HCT116 (cell line): Measurements from ENCODE around the gene RPS6KL1. TPM values are rescaled to one million over a fixed set of nuclear protein-coding genes. Genes with fewer than 3 reads are reported as not detected.

Experiments
- ATAC-seq: fragments of 200-7000 bp; cut with Tn5 transposase; 2 replicates; pipeline ENCODE4 v1.9.1; 2020; ENCODE audit warnings: mild to moderate bottlenecking, moderate library complexity
- BruUV-seq: library from RNA; stranded (reverse); fragments of 400-500 nt; replicated peaks from 2 replicates; lab custom pipeline; 2021; lab: Mats Ljungman, UMichigan
- CTCF ChIA-PET: fragments of 300-600 bp; sonication (Branson Sonifier 250); formaldehyde crosslinking; loops from one replicate; lab custom pipeline; 2021; ENCODE audit warnings: antibody characterized with exemption; lab: Charles Lee
- POLR2A ChIA-PET: fragments of 300-600, 350-600 bp; sonication (Branson Sonifier 250); formaldehyde crosslinking; loops from one replicate; lab custom pipeline; 2021; ENCODE audit warnings: antibody characterized with exemption; lab: Charles Lee
- RAD21 ChIA-PET, 2 experiments: fragments of 300-600 bp; sonication (Branson Sonifier 250); formaldehyde crosslinking; loops; one replicate each; lab custom pipeline; 2023; ENCODE audit warnings: low total read pairs in 2 of 2; ENCODE audit not compliant: uncharacterized antibody in 2 of 2, unreplicated experiment in 2 of 2, low non-redundant PET in 1 of 2; lab: Charles Lee
- DNase-seq: peaks from one replicate; pipeline ENCODE4 v3.0.0-alpha.2; 2010; ENCODE audit warnings: low read depth, low spot score
- H2AFZ ChIP-seq: fragments of 200-600 bp; shearing (Covaris generic), sonication (generic); 2 replicates; pipeline ENCODE4 v1.6.1; 2017; ENCODE audit warnings: low read depth, mixed run types, mixed read lengths, antibody characterized with exemption, low read length; ENCODE audit not compliant: poor library complexity, severe bottlenecking
- H3K27ac ChIP-seq: 2 replicates; pipeline ENCODE4 v1.5.1; 2012; ENCODE audit warnings: low read depth, low read length
- H3K27me3 ChIP-seq: fragments of 200-600 bp; sonication (generic); 2 replicates; pipeline ENCODE4 v1.6.1; 2016; ENCODE audit warnings: mixed run types, low read length, mixed read lengths; ENCODE audit not compliant: insufficient read depth
- H3K36me3 ChIP-seq, 2 experiments: fragments of 200-500 bp in 1 of 2; fragments of 200-600 bp in 1 of 2; sonication (Bioruptor generic) in 1 of 2; sonication (generic) in 1 of 2; 2 replicates each; pipeline versions ENCODE4 v1.5.1 to v1.6.1; 2014 to 2016; ENCODE audit warnings: low read length in 2 of 2, inconsistent platforms in 1 of 2, mixed read lengths in 1 of 2, mixed run types in 1 of 2; ENCODE audit not compliant: insufficient read depth in 2 of 2, control insufficient read depth in 1 of 2
- H3K4me1 ChIP-seq, 2 experiments: fragments of 200-600 bp in 1 of 2; sonication (generic) in 1 of 2; 2 replicates each; pipeline versions ENCODE4 v1.5.1 to v1.6.1; 2012 to 2017; ENCODE audit warnings: low read length in 2 of 2, inconsistent platforms in 1 of 2, mild to moderate bottlenecking in 1 of 2, mixed read lengths in 1 of 2, mixed run types in 1 of 2, moderate library complexity in 1 of 2; ENCODE audit not compliant: insufficient read depth in 2 of 2, control insufficient read depth in 1 of 2
- H3K4me2 ChIP-seq: fragments of 200-600 bp; sonication (generic); 2 replicates; pipeline ENCODE4 v1.6.1; 2017; ENCODE audit warnings: mixed run types, low read length, mixed read lengths
- H3K4me3 ChIP-seq, 2 experiments: fragments of 200-600 bp in 1 of 2; sonication (generic) in 1 of 2; replicated peaks in 1 of 2; 2 replicates each; pipeline ENCODE4 v1.5.1; 2011 to 2016; ENCODE audit warnings: low read length in 2 of 2, control low read depth in 1 of 2, low read depth in 1 of 2, mild to moderate bottlenecking in 1 of 2, mixed read lengths in 1 of 2, mixed run types in 1 of 2
- H3K79me2 ChIP-seq: fragments of 200-600 bp; sonication (generic); 2 replicates; pipeline ENCODE4 v1.6.1; 2017; ENCODE audit warnings: mild to moderate bottlenecking, mixed run types, low read length, moderate library complexity, mixed read lengths; ENCODE audit not compliant: insufficient read depth
- H3K9ac ChIP-seq: fragments of 200-600 bp; sonication (generic); 2 replicates; pipeline ENCODE4 v1.6.1; 2016; ENCODE audit warnings: low read length, mixed read lengths
- H3K9me2 ChIP-seq: fragments of 200-600 bp; sonication (generic), shearing (Covaris generic); 2 replicates; pipeline ENCODE4 v1.6.1; 2017; ENCODE audit warnings: mixed run types, mild to moderate bottlenecking, moderate library complexity; ENCODE audit not compliant: insufficient read depth
- H3K9me3 ChIP-seq, 2 experiments: fragments of 200-500 bp in 1 of 2; fragments of 200-600 bp in 1 of 2; sonication (Bioruptor generic) in 1 of 2; sonication (generic) in 1 of 2; 2 replicates each; pipeline ENCODE4 v1.6.1; 2014 to 2017; ENCODE audit warnings: low read length in 2 of 2, mixed read lengths in 2 of 2, inconsistent platforms in 1 of 2, low read depth in 1 of 2, mild to moderate bottlenecking in 1 of 2, mixed run types in 1 of 2, moderate library complexity in 1 of 2; ENCODE audit not compliant: control insufficient read depth in 1 of 2, insufficient read depth in 1 of 2
- H4K20me1 ChIP-seq: fragments of 200-600 bp; sonication (generic), shearing (Covaris generic); 2 replicates; pipeline ENCODE4 v1.6.1; 2017; ENCODE audit warnings: mixed run types, mild to moderate bottlenecking, moderate library complexity; ENCODE audit not compliant: insufficient read depth
- CBX3 ChIP-seq: IDR thresholded peaks from 2 replicates; pipeline ENCODE4 v1.6.1; 2012; ENCODE audit warnings: low read depth
- CEBPB ChIP-seq: IDR thresholded peaks from 2 replicates; pipeline ENCODE4 v1.6.1; 2012; ENCODE audit warnings: low read depth
- EGR1 ChIP-seq: IDR thresholded peaks from 2 replicates; pipeline ENCODE4 v1.6.1; 2012; ENCODE audit warnings: low read depth
- ELF1 ChIP-seq: IDR thresholded peaks from 2 replicates; pipeline ENCODE4 v1.6.1; 2012; ENCODE audit warnings: low read depth, borderline replicate concordance
- EZH2 ChIP-seq: fragments of 200-600 bp; sonication (generic); IDR thresholded peaks from 2 replicates; pipeline ENCODE4 v1.6.1; 2017; ENCODE audit warnings: antibody characterized with exemption, mixed run types
- EZH2phosphoT487 ChIP-seq: fragments of 200-600 bp; IDR thresholded peaks from 2 replicates; pipeline ENCODE4 v1.6.1; 2018; ENCODE audit warnings: antibody characterized with exemption, borderline replicate concordance
- FOSL1 ChIP-seq: IDR thresholded peaks from 2 replicates; pipeline ENCODE4 v1.6.1; 2012; ENCODE audit warnings: low read depth
- JUND ChIP-seq: IDR thresholded peaks from 2 replicates; pipeline ENCODE4 v1.6.1; 2012
- POLR2A ChIP-seq: IDR thresholded peaks from 2 replicates; pipeline ENCODE4 v1.7.0; 2011; ENCODE audit warnings: borderline replicate concordance; ENCODE audit not compliant: insufficient read depth, insufficient read length; ENCODE audit errors: extremely low read depth
- POLR2AphosphoS5 ChIP-seq: IDR thresholded peaks from 2 replicates; pipeline ENCODE4 v1.6.1; 2011; ENCODE audit warnings: mild to moderate bottlenecking, low read depth, low read length, moderate library complexity
- RAD21 ChIP-seq: IDR thresholded peaks from 2 replicates; pipeline ENCODE4 v1.6.1; 2012; ENCODE audit warnings: low read depth, mild to moderate bottlenecking
- SIN3A ChIP-seq: IDR thresholded peaks from 2 replicates; pipeline ENCODE4 v1.6.1; 2012; ENCODE audit warnings: low read depth
- SP1 ChIP-seq: IDR thresholded peaks from 2 replicates; pipeline ENCODE4 v1.6.1; 2012; ENCODE audit warnings: low read depth
- SRF ChIP-seq: IDR thresholded peaks from 2 replicates; pipeline ENCODE4 v1.6.1; 2012; ENCODE audit warnings: low read depth
- ZFX ChIP-seq: fragments of 450-650 bp; IDR thresholded peaks from 2 replicates; pipeline ENCODE4 v1.6.1; 2017
- intact Hi-C: fragments of 100-400 bp; cut with micrococcal nuclease; formaldehyde crosslinking; loops from 2 replicates; pipeline ENCODE4 v1.10.0; 2022
- total RNA-seq: library from RNA; stranded (reverse); gene quantifications from one replicate; pipeline ENCODE4 v1.2.1, GENCODE V29; 2021; ENCODE audit not compliant: unreplicated experiment
- TF ChIP-seq, protein P1 (sequence below): IDR thresholded peaks from 2 replicates; pipeline ENCODE4 v1.6.1; 2012
- TF ChIP-seq, protein P2 (sequence below): IDR thresholded peaks from 2 replicates; pipeline ENCODE4 v1.6.1; 2011; ENCODE audit warnings: mild to moderate bottlenecking, low read length, moderate library complexity; ENCODE audit not compliant: insufficient replicate concordance; ENCODE audit errors: extremely low read depth
- TF ChIP-seq, protein P3 (sequence below): IDR thresholded peaks from 2 replicates; pipeline ENCODE4 v1.6.1; 2012
- TF ChIP-seq, protein P4 (sequence below): IDR thresholded peaks from 2 replicates; pipeline ENCODE4 v1.6.1; 2012; ENCODE audit warnings: low read depth
- TF ChIP-seq, protein P5 (sequence below), 3 experiments: fragments of 200-600 bp in 1 of 3; sonication (generic) in 1 of 3; IDR thresholded peaks in 2 of 3; conservative IDR thresholded peaks in 1 of 3; 2 replicates each; pipeline ENCODE4 v1.5.1; 2012 to 2017; ENCODE audit warnings: low read depth in 2 of 3, low read length in 2 of 3, antibody characterized with exemption in 1 of 3, borderline replicate concordance in 1 of 3, control low read depth in 1 of 3, mild to moderate bottlenecking in 1 of 3, mixed read lengths in 1 of 3, mixed run types in 1 of 3, moderate library complexity in 1 of 3; ENCODE audit not compliant: insufficient read depth in 1 of 3

Gene RPS6KL1
- total RNA-seq, 1 experiment from 2014 or later = 6.7 TPM

DNA sequence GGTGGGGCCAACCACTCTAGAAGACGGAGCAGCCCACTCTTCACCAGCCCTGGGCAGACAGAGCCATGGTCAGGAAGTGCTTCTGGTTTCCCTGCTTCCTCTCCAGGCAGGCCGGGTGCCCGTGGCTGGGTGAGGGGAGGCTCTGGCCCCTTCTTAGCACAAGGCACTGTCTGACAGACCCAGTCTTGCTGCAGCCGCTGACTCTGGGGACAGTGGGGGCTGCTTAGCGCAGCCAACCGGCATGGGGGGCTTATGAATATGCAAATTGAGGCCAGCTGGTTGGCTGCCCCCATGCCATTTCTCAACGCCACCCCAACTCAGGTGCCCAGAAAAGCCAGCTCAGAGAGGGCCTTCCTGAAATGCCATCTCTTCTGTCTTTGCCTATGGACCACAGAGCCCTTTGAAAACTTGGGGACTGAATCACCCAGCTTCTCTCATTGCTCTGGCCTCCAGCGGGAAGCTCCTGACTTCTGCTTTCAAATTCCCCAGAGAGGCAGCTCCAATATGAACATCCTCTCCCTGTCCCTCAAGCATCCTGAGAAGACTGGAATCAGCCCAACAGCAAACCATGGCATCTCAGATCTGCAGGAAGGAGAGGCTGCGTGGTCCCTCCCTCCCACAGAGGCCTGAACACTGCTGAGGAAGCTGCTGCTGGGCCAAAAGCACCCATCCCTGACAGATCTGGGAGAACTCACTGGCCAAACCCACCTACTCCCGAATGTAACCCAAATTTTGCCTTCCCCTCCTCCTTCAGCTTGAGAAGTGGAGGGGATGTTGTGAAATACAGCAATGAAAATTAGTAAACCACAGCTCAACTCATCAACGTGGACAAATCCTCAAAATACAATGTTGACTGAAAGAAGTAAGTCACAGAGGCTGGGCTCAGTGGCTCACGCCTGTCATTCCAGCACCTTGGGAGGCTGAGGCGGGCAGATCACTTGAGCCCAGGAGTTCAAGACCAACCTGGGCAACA is 46.8 kb downstream of the RPS6KL1 start, which contains the start of gene PROX2:
TSS of gene PROX2 (minus strand) at position 205 of the 973 bp plus-strand sequence. CDS start 12,311 bp downstream, outside the sequence.
- Histone ChIP-seq H3K9ac (no peak within 1 kb of the TSS), H3K79me2 (no peaks in the 10 kb centered on the region), H3K4me1 (peaks cover 5% of the 10 kb centered on the region in 2 experiments), H3K4me3 (no peak within 1 kb of the TSS), H3K27me3 (no peaks in the 10 kb centered on the region), H3K9me2 (no peaks in the 10 kb centered on the region), H3K36me3 (no peaks in the 10 kb centered on the region), H2AFZ (no peak within 1 kb of the TSS), H3K4me2 (no peak within 1 kb of the TSS), H4K20me1 (no peaks in the 10 kb centered on the region), H3K9me3 (no peaks in the 10 kb centered on the region), H3K27ac (no peak within 1 kb of the TSS)
- intact Hi-C loops = no loop called here
- TF ChIP-seq POLR2AphosphoS5 = no peak
- TF ChIP-seq SRF = no peak
- no peak for TF ChIP-seq SIN3A
- no peak for TF ChIP-seq EZH2phosphoT487
- no peak for TF ChIP-seq EZH2
- TF ChIP-seq CBX3 = no peak
- no peak for TF ChIP-seq ELF1
- TF ChIP-seq SP1 = no peak
- TF ChIP-seq ZFX = no peak
- no peak for TF ChIP-seq RAD21
- TF ChIP-seq, protein P1, sequence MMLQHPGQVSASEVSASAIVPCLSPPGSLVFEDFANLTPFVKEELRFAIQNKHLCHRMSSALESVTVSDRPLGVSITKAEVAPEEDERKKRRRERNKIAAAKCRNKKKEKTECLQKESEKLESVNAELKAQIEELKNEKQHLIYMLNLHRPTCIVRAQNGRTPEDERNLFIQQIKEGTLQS = no peak
- TF ChIP-seq, protein P2, sequence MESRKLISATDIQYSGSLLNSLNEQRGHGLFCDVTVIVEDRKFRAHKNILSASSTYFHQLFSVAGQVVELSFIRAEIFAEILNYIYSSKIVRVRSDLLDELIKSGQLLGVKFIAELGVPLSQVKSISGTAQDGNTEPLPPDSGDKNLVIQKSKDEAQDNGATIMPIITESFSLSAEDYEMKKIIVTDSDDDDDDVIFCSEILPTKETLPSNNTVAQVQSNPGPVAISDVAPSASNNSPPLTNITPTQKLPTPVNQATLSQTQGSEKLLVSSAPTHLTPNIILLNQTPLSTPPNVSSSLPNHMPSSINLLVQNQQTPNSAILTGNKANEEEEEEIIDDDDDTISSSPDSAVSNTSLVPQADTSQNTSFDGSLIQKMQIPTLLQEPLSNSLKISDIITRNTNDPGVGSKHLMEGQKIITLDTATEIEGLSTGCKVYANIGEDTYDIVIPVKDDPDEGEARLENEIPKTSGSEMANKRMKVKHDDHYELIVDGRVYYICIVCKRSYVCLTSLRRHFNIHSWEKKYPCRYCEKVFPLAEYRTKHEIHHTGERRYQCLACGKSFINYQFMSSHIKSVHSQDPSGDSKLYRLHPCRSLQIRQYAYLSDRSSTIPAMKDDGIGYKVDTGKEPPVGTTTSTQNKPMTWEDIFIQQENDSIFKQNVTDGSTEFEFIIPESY = no peak
- no peak for TF ChIP-seq CEBPB
- TF ChIP-seq, protein P3, sequence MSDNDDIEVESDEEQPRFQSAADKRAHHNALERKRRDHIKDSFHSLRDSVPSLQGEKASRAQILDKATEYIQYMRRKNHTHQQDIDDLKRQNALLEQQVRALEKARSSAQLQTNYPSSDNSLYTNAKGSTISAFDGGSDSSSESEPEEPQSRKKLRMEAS = no peak
- no peak for TF ChIP-seq JUND
- TF ChIP-seq, protein P4, sequence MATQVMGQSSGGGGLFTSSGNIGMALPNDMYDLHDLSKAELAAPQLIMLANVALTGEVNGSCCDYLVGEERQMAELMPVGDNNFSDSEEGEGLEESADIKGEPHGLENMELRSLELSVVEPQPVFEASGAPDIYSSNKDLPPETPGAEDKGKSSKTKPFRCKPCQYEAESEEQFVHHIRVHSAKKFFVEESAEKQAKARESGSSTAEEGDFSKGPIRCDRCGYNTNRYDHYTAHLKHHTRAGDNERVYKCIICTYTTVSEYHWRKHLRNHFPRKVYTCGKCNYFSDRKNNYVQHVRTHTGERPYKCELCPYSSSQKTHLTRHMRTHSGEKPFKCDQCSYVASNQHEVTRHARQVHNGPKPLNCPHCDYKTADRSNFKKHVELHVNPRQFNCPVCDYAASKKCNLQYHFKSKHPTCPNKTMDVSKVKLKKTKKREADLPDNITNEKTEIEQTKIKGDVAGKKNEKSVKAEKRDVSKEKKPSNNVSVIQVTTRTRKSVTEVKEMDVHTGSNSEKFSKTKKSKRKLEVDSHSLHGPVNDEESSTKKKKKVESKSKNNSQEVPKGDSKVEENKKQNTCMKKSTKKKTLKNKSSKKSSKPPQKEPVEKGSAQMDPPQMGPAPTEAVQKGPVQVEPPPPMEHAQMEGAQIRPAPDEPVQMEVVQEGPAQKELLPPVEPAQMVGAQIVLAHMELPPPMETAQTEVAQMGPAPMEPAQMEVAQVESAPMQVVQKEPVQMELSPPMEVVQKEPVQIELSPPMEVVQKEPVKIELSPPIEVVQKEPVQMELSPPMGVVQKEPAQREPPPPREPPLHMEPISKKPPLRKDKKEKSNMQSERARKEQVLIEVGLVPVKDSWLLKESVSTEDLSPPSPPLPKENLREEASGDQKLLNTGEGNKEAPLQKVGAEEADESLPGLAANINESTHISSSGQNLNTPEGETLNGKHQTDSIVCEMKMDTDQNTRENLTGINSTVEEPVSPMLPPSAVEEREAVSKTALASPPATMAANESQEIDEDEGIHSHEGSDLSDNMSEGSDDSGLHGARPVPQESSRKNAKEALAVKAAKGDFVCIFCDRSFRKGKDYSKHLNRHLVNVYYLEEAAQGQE = no peak
- no peak for TF ChIP-seq POLR2A
- TF ChIP-seq EGR1 = no peak
- TF ChIP-seq FOSL1 = no peak
- TF ChIP-seq, protein P5, sequence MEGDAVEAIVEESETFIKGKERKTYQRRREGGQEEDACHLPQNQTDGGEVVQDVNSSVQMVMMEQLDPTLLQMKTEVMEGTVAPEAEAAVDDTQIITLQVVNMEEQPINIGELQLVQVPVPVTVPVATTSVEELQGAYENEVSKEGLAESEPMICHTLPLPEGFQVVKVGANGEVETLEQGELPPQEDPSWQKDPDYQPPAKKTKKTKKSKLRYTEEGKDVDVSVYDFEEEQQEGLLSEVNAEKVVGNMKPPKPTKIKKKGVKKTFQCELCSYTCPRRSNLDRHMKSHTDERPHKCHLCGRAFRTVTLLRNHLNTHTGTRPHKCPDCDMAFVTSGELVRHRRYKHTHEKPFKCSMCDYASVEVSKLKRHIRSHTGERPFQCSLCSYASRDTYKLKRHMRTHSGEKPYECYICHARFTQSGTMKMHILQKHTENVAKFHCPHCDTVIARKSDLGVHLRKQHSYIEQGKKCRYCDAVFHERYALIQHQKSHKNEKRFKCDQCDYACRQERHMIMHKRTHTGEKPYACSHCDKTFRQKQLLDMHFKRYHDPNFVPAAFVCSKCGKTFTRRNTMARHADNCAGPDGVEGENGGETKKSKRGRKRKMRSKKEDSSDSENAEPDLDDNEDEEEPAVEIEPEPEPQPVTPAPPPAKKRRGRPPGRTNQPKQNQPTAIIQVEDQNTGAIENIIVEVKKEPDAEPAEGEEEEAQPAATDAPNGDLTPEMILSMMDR (IDR thresholded peaks at IDR 0.05 in 2 of 3, conservative IDR thresholded peaks at IDR 0.05 in 1 of 3; ENCODE audit: borderline replicate concordance in 1 of 3, insufficient read depth in 1 of 3, low read depth in 2 of 3, low read length in 2 of 3) = no peak
- CTCF ChIA-PET = interaction anchor here (0.7 to 7.1 kb wide), 2 partner anchors 15 to 357 kb away, joined by 3 to 54 read pairs; no protein-coding TSS in a partner anchor
- ATAC-seq (no peak), DNase-seq (no peak)
- RAD21 ChIA-PET = interaction anchor here (0.7 kb wide), 2 partner anchors 34 to 122 kb away, joined by 4 to 5 read pairs; no protein-coding TSS in a partner anchor
- POLR2A ChIA-PET = no interaction called here
- no TSS peak for BruUV-seq
